H1 (cell line): Measurements from ENCODE around the gene POLR3H. TPM values are rescaled to one million over a fixed set of nuclear protein-coding genes. Genes with fewer than 3 reads are reported as not detected.

ENCODE experiments used
- CTCF ChIA-PET: fragments of 300-600 bp; sonication (Branson Sonifier 250); formaldehyde crosslinking; loops from one replicate; lab custom pipeline; 2021; ENCODE audit not compliant: partially characterized antibody; lab: Charles Lee
- POLR2A ChIA-PET: fragments of 300-600 bp; sonication (Branson Sonifier 250); formaldehyde crosslinking; loops from one replicate; lab custom pipeline; 2021; ENCODE audit warnings: inconsistent platforms; ENCODE audit not compliant: partially characterized antibody; lab: Charles Lee
- DNase-seq, 2 experiments: peaks; one replicate each; pipeline versions ENCODE4 v3.0.0 to v3.0.0-alpha.2; 2010 to 2022; ENCODE audit warnings: low spot score in 2 of 2, low read depth in 1 of 2, mixed read lengths in 1 of 2
- FAIRE-seq: peaks from 2 replicates; lab custom pipeline; 2011; peaks lifted over from hg19 to GRCh38; lab: Jason Lieb, UNC
- H2AFZ ChIP-seq: 2 replicates; pipeline ENCODE4 v1.8.1; 2012; ENCODE audit warnings: low read length, inconsistent platforms
- H2AK5ac ChIP-seq: 2 replicates; pipeline ENCODE4 v1.6.1; 2013; ENCODE audit warnings: low read depth, low read length
- H2BK120ac ChIP-seq: replicated peaks from 2 replicates; pipeline ENCODE3; 2013; ENCODE audit warnings: low read depth, low read length, inconsistent platforms
- H2BK12ac ChIP-seq: 2 replicates; pipeline ENCODE4 v1.6.1; 2013; ENCODE audit warnings: low read depth, low read length
- H2BK15ac ChIP-seq: 2 replicates; pipeline ENCODE4 v1.6.1; 2013; ENCODE audit warnings: low read length
- H2BK20ac ChIP-seq: 2 replicates; pipeline ENCODE4 v1.6.1; 2013; ENCODE audit warnings: low read length
- H2BK5ac ChIP-seq: 2 replicates; pipeline ENCODE4 v1.6.1; 2013; ENCODE audit warnings: low read depth, low read length
- H3K14ac ChIP-seq: 2 replicates; pipeline ENCODE4 v1.6.1; 2013; ENCODE audit warnings: inconsistent platforms; ENCODE audit not compliant: insufficient read length
- H3K18ac ChIP-seq: 2 replicates; pipeline ENCODE4 v1.6.1; 2013; ENCODE audit warnings: low read length; ENCODE audit errors: extremely low read depth
- H3K23ac ChIP-seq: 2 replicates; pipeline ENCODE4 v1.6.1; 2013; ENCODE audit warnings: inconsistent platforms; ENCODE audit not compliant: insufficient read length
- H3K23me2 ChIP-seq: 2 replicates; pipeline ENCODE4 v1.6.1; 2013; ENCODE audit warnings: low read depth, low read length
- H3K27ac ChIP-seq: 2 replicates; pipeline ENCODE4 v1.6.1; 2011; ENCODE audit warnings: low read depth, low read length, inconsistent platforms
- H3K27me3 ChIP-seq, 4 experiments: replicated peaks in 1 of 4; 1 replicate in 1 of 4; 2 replicates in 3 of 4; pipeline versions ENCODE4 v1.6.1 to v1.8.1; 2011 to 2013; ENCODE audit warnings: low read length in 3 of 4, mild to moderate bottlenecking in 3 of 4, inconsistent platforms in 2 of 4, mixed read lengths in 2 of 4, moderate library complexity in 1 of 4; ENCODE audit not compliant: control insufficient read depth in 3 of 4, insufficient read depth in 3 of 4; ENCODE audit errors: extremely low read depth in 1 of 4
- H3K36me3 ChIP-seq, 4 experiments: 2 replicates each; pipeline versions ENCODE4 v1.6.1 to v1.8.1; 2011 to 2013; ENCODE audit warnings: mild to moderate bottlenecking in 4 of 4, low read length in 3 of 4, moderate library complexity in 2 of 4, control low read depth in 1 of 4, inconsistent platforms in 1 of 4; ENCODE audit not compliant: insufficient read depth in 4 of 4, control insufficient read depth in 2 of 4
- H3K4ac ChIP-seq: replicated peaks from 2 replicates; pipeline ENCODE3; 2013; ENCODE audit warnings: low read length, low read depth, mixed read lengths, inconsistent platforms; ENCODE audit not compliant: insufficient read length
- H3K4me1 ChIP-seq, 4 experiments: replicated peaks in 1 of 4; 1 replicate in 1 of 4; 2 replicates in 3 of 4; pipeline versions ENCODE4 v1.6.1 to v1.8.1; 2011 to 2013; ENCODE audit warnings: low read length in 3 of 4, inconsistent platforms in 2 of 4, mixed read lengths in 1 of 4; ENCODE audit not compliant: insufficient read depth in 4 of 4, control insufficient read depth in 3 of 4
- H3K4me2 ChIP-seq, 2 experiments: 2 replicates each; pipeline versions ENCODE4 v1.6.1 to v1.8.1; 2011 to 2013; ENCODE audit warnings: low read depth in 2 of 2, low read length in 2 of 2, control low read depth in 1 of 2, inconsistent platforms in 1 of 2, mild to moderate bottlenecking in 1 of 2; ENCODE audit not compliant: insufficient read depth in 1 of 2
- H3K4me3 ChIP-seq, 4 experiments: fragments of 200-600, 300-600 bp in 1 of 4; sonication (generic), shearing (Covaris generic), sonication (Bioruptor Twin) in 1 of 4; 2 replicates each; pipeline versions ENCODE4 v1.5.1 to v1.8.1; 2011 to 2016; ENCODE audit warnings: low read length in 4 of 4, low read depth in 3 of 4, control low read depth in 2 of 4, inconsistent platforms in 2 of 4, mild to moderate bottlenecking in 2 of 4, mixed read lengths in 1 of 4, moderate library complexity in 1 of 4; ENCODE audit not compliant: insufficient read depth in 2 of 4; ENCODE audit errors: extremely low read depth in 1 of 4
- H3K56ac ChIP-seq: replicated peaks from 2 replicates; pipeline ENCODE3; 2013; ENCODE audit warnings: low read depth, mild to moderate bottlenecking, mixed read lengths, low read length, inconsistent platforms; ENCODE audit not compliant: insufficient read length
- H3K79me1 ChIP-seq: 2 replicates; pipeline ENCODE4 v1.6.1; 2013; ENCODE audit warnings: low read depth, low read length, control low read depth
- H3K79me2 ChIP-seq, 2 experiments: 2 replicates each; pipeline versions ENCODE4 v1.6.1 to v1.8.1; 2012 to 2013; ENCODE audit warnings: low read length in 2 of 2, mild to moderate bottlenecking in 2 of 2, inconsistent platforms in 1 of 2; ENCODE audit not compliant: insufficient read depth in 2 of 2, control insufficient read depth in 1 of 2
- H3K9ac ChIP-seq, 4 experiments: replicated peaks in 1 of 4; 1 replicate in 1 of 4; 2 replicates in 3 of 4; pipeline versions ENCODE4 v1.6.1 to v1.8.1; 2011 to 2013; ENCODE audit warnings: low read depth in 3 of 4, low read length in 3 of 4, control low read depth in 2 of 4, mild to moderate bottlenecking in 2 of 4, moderate library complexity in 2 of 4, inconsistent platforms in 1 of 4; ENCODE audit errors: extremely low read depth in 1 of 4
- H3K9me3 ChIP-seq, 2 experiments: 2 replicates each; pipeline versions ENCODE4 v1.6.1 to v1.8.1; 2012 to 2013; ENCODE audit warnings: mild to moderate bottlenecking in 2 of 2, moderate library complexity in 2 of 2, control low read depth in 1 of 2, inconsistent platforms in 1 of 2, low read depth in 1 of 2, low read length in 1 of 2, mixed read lengths in 1 of 2; ENCODE audit not compliant: insufficient read depth in 2 of 2
- H4K20me1 ChIP-seq, 2 experiments: replicated peaks in 1 of 2; 2 replicates each; pipeline versions ENCODE3 to v1.8.1; 2011 to 2013; ENCODE audit warnings: inconsistent platforms in 2 of 2, low read length in 2 of 2, mild to moderate bottlenecking in 1 of 2; ENCODE audit not compliant: insufficient read depth in 2 of 2, control insufficient read depth in 1 of 2
- H4K5ac ChIP-seq: 2 replicates; pipeline ENCODE4 v1.6.1; 2013; ENCODE audit warnings: low read length, low read depth, mixed read lengths, inconsistent platforms; ENCODE audit not compliant: insufficient read length
- H4K8ac ChIP-seq: 2 replicates; pipeline ENCODE4 v1.8.0; 2013; ENCODE audit warnings: mild to moderate bottlenecking, moderate library complexity, low read length, inconsistent platforms; ENCODE audit not compliant: insufficient read depth; ENCODE audit errors: extremely low read depth
- H4K91ac ChIP-seq: replicated peaks from 2 replicates; pipeline ENCODE3; 2013; ENCODE audit warnings: low read length, mixed read lengths, inconsistent platforms; ENCODE audit not compliant: insufficient read length
- CBX8 ChIP-seq: fragments of 300-800, 300-1000 bp; sonication (generic); IDR thresholded peaks from 2 replicates; pipeline ENCODE4 v1.7.1; 2016; ENCODE audit warnings: low read depth, low read length, borderline replicate concordance
- EGR1 ChIP-seq: IDR thresholded peaks from 2 replicates; pipeline ENCODE4 v1.6.1; 2011; ENCODE audit warnings: low read depth, low read length, borderline replicate concordance
- EP300 ChIP-seq, 2 experiments: IDR thresholded peaks; 1 replicate in 1 of 2; 2 replicates in 1 of 2; pipeline ENCODE4 v1.6.1; 2011 to 2012; ENCODE audit warnings: low read depth in 2 of 2, low read length in 2 of 2, mild to moderate bottlenecking in 2 of 2, borderline replicate concordance in 1 of 2, inconsistent platforms in 1 of 2, moderate library complexity in 1 of 2
- JUN ChIP-seq: IDR thresholded peaks from 2 replicates; pipeline ENCODE4 v1.6.1; 2011; ENCODE audit warnings: low read depth, mild to moderate bottlenecking, improper control_type of control experiment, low read length
- JUND ChIP-seq: IDR thresholded peaks from 2 replicates; pipeline ENCODE4 v1.6.1; 2011; ENCODE audit warnings: mild to moderate bottlenecking, improper control_type of control experiment, low read length
- NRF1 ChIP-seq: IDR thresholded peaks from 2 replicates; pipeline ENCODE4 v1.6.1; 2011; ENCODE audit warnings: mild to moderate bottlenecking, low read depth, low read length, improper control_type of control experiment
- RFX5 ChIP-seq: IDR thresholded peaks from 2 replicates; pipeline ENCODE4 v1.6.1; 2011; ENCODE audit warnings: low read depth, low read length, improper control_type of control experiment, borderline replicate concordance
- SIN3A ChIP-seq, 2 experiments: IDR thresholded peaks in 1 of 2; conservative IDR thresholded peaks in 1 of 2; 2 replicates each; pipeline ENCODE4 v1.6.1; 2011 to 2012; ENCODE audit warnings: low read length in 2 of 2, improper control_type of control experiment in 1 of 2, low read depth in 1 of 2, mild to moderate bottlenecking in 1 of 2
- TCF12 ChIP-seq: IDR thresholded peaks from 2 replicates; pipeline ENCODE4 v1.6.1; 2011; ENCODE audit warnings: low read depth, mild to moderate bottlenecking, low read length
- YY1 ChIP-seq: IDR thresholded peaks from 2 replicates; pipeline ENCODE4 v1.6.1; 2011; ENCODE audit warnings: low read depth, mild to moderate bottlenecking, low read length
- WGBS, 2 experiments: shearing (Covaris generic) in 1 of 2; methylation state at CpG; one replicate each; pipeline versions ENCODE4 v1.1.6 to v1.1.7; 2013 to 2015; ENCODE audit warnings: low lambda C conversion rate in 2 of 2, mixed read lengths in 2 of 2, inconsistent platforms in 1 of 2, low coverage in 1 of 2, missing lambda C conversion rate in 1 of 2; ENCODE audit not compliant: insufficient replicate concordance in 2 of 2, insufficient coverage in 1 of 2, insufficient read length in 1 of 2; ENCODE audit errors: extremely low coverage in 1 of 2, missing lambda C conversion rate in 1 of 2; 5-methylcytosine and 5-hydroxymethylcytosine counted together
- polyA plus RNA-seq, 7 experiments: library from polyadenylated mRNA; depleted of rRNA in 3 of 7; stranded (reverse) in 5 of 7; unstranded in 2 of 7; fragments of >200 nt in 5 of 7; fragments of 200-250 nt in 2 of 7; gene quantifications; 1 replicate in 5 of 7; 2 replicates in 1 of 7; 4 replicates in 1 of 7; pipeline versions ENCODE4 v1.2.1 to v1.2.3, GENCODE V29; 2011 to 2013; ENCODE audit warnings: missing spikeins in 2 of 7, mixed read lengths in 2 of 7
- total RNA-seq: library from RNA; stranded (reverse); fragmentation: NEBNext Ultra II Directional; extraction: Animal tissue kit (Norgen Biotek cat#: 25700); gene quantifications from 2 replicates; pipeline ENCODE4 v1.2.1, GENCODE V29; 2021

Gene POLR3H
- total and polyA plus RNA-seq, 2 of the 8 experiments (the other 6 are each of a cell fraction or from before 2014, with no cell fraction given), result 29.7 to 39.2 TPM

DNA sequence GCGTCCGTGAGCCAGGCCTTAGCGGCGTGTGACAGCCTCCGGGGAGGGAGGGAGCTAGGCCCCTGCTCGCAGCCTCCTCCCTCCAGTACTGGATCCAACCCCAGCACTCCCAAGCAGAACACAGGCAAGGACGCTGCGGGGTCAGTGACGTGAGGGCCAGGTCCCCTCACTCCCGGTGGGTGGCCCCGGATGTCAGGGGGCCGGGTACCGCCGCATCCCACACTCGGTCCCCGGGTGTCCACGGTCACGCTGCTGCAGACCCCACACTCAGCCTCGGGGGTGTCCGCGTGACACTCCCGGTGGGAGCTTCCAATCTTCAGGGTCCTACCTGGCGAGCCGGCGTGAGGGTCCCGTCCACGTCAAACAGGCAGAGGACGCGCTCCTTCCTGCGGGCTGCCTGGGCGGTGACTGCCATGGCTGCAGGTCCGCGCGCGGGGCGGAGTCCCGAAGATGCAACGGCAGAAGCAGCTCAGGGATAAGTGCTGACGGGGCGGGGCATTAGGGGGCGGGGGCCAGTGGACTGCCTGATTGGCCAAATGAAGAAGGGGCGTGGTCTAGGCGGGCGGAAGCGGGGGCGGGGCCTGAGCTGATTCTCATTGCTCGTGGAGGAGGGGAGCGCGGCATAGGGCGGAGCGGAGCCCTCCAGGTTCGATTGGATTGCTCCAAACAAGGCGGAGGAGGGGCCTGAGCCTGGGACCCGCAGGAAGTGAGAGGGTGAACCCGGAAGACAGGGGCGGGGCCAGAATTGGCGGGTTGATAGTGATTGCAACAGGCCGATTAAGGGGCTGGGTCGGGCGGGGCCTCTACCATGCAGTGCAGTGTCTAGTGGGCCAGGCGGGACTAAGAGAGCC is 45.3 kb upstream of the POLR3H start, which contains the start of gene PMM1:
Gene PMM1, minus strand, starts transcription at position 450 of the 851 bp plus-strand sequence. Its CDS starts 35 bp downstream, at position 415.
- H3K4me1 ChIP-seq, result peaks cover 0 to 8% (median 4%) of the 10 kb centered on the region in 4 experiments; a peak in 4 of 7 replicates
- 0 out of 2 replicates have a peak within 1 kb of the TSS, but pooled peaks have one; percentile 39 for H2AK5ac ChIP-seq
- peak within 1 kb of the TSS; percentile 48 for H3K18ac ChIP-seq
- H2BK20ac ChIP-seq, result no peak within 1 kb of the TSS
- CTCF ChIA-PET, result interaction anchor here (0.5 to 8.0 kb wide), 9 partner anchors 8 to 186 kb away, joined by 3 to 63 read pairs (median 4); no protein-coding TSS in a partner anchor
- no peaks in the 10 kb centered on the region for H4K20me1 ChIP-seq
- no peak within 1 kb of the TSS for H3K56ac ChIP-seq
- no peaks in the 10 kb centered on the region for H3K79me1 ChIP-seq
- peak within 1 kb of the TSS; percentile 74 to 87 (median 82) for H3K4me3 ChIP-seq
- WGBS, 2 experiments, result 3% methylated on average over 50 of the region's 61 CpGs; no CpG with 5 or more reads in 1 of the 2 experiments
- no peak within 1 kb of the TSS; the same call in 1 of the 2 replicates for H3K27ac ChIP-seq
- DNase-seq (peak; percentile 100), FAIRE-seq (no peak)
- peak within 1 kb of the TSS; percentile 39; the same call in 1 of the 2 replicates for H2BK12ac ChIP-seq
- no peaks in the 10 kb centered on the region for H3K36me3 ChIP-seq
- H3K23me2 ChIP-seq, result peaks cover 6% of the 10 kb centered on the region; the same call in 1 of the 2 replicates
- H2BK120ac ChIP-seq, result no peak within 1 kb of the TSS
- H3K27me3 ChIP-seq, result no peaks in the 10 kb centered on the region
- H3K23ac ChIP-seq, result no peak within 1 kb of the TSS
- H3K9ac ChIP-seq, result peak within 1 kb of the TSS; percentile 56 to 78 (median 60); a peak in 6 of 7 replicates
- H3K79me2 ChIP-seq, result no peaks in the 10 kb centered on the region
- H4K8ac ChIP-seq, result peak within 1 kb of the TSS; percentile 96; the same call in 1 of the 2 replicates
- H2BK5ac ChIP-seq, result peak within 1 kb of the TSS; percentile 77; the same call in 1 of the 2 replicates
- no peak within 1 kb of the TSS for H4K5ac ChIP-seq
- peak within 1 kb of the TSS; percentile 42 for H4K91ac ChIP-seq
- no peak within 1 kb of the TSS for H3K14ac ChIP-seq
- H2BK15ac ChIP-seq, result peak within 1 kb of the TSS; percentile 72; the same call in 1 of the 2 replicates
- H3K4ac ChIP-seq, result peak within 1 kb of the TSS; percentile 47
- POLR2A ChIA-PET, result interaction anchor here (0.8 to 4.2 kb wide), 31 partner anchors 8 to 304 kb away, joined by 3 to 42 read pairs (median 4); partner anchors contain the start of genes CSDC2, RANGAP1, TEF and TOB2
- H2AFZ ChIP-seq, result peak within 1 kb of the TSS; percentile 60; the same call in 1 of the 2 replicates
- peaks cover 0 to 3% of the 10 kb centered on the region in 2 experiments; a peak in 1 of 4 replicates for H3K9me3 ChIP-seq
- peak within 1 kb of the TSS; percentile 85 to 91 for H3K4me2 ChIP-seq
- peak; percentile 27; the same call in 1 of the 2 replicates for TF ChIP-seq EGR1
- peak in 1 of 2 experiments; percentile 65; a peak in 1 of 4 replicates for TF ChIP-seq SIN3A (conservative IDR thresholded peaks at IDR 0.05 in 1 of 2, IDR thresholded peaks at IDR 0.05 in 1 of 2; ENCODE audit: low read depth in 1 of 2, low read length in 2 of 2)
- peak; percentile 34; the same call in 1 of the 2 replicates for TF ChIP-seq YY1
- TF ChIP-seq RFX5, result no peak
- TF ChIP-seq NRF1, result no peak
- TF ChIP-seq CBX8, result no peak
- TF ChIP-seq TCF12, result no peak
- peak in 1 of 2 experiments; percentile 64; a peak in 1 of 3 replicates for TF ChIP-seq EP300 (IDR thresholded peaks at IDR 0.05; ENCODE audit: borderline replicate concordance in 1 of 2, low read depth in 2 of 2, low read length in 2 of 2)
- TF ChIP-seq JUN, result no peak
- TF ChIP-seq JUND, result 0 out of 2 replicates have a peak, but pooled peaks have one; percentile 4
